ENCODE data around the gene TFPI. TPM values are rescaled to one million over a fixed set of nuclear protein-coding genes. Genes with fewer than 3 reads are reported as not detected.

TFPI gene
- total RNA-seq, 1 experiment from 2014 or later = 12.0 TPM

- no peaks in the 10 kb centered on the region for H3K36me3 ChIP-seq
- H3K27me3 ChIP-seq = no peaks in the 10 kb centered on the region
- H3K4me3 ChIP-seq = no peak overlapping the region
- H3K9me3 ChIP-seq = no peaks in the 10 kb centered on the region
- DNase-seq = no peak
These were observed 119.9 kb downstream of the TFPI start for GRCh38 chr2:187434342-187434785.

DNA sequence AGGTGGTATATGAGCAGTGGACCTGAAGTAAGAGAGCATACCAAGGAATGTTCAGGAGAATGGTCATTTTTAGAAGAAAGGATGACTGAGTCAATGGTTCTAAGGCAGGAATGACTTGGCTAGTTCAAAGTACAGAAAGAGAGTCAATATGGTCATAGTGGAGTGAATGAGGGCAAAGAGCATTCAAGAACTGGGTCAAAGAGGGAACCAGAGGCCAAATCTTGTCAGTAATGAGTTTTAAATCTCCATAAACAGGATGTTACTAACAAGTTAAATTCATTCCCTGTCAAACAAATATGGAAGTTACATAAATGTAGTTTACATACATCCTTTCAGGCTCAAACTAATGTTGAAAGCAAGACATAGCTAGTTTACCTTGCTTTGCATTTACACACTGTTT lies 122.3 kb downstream of the TFPI start:
- no peaks in the 10 kb centered on the region for H3K9me3 ChIP-seq
- H3K4me3 ChIP-seq = no peak overlapping the region
- no peaks in the 10 kb centered on the region for H3K27me3 ChIP-seq
- DNase-seq = no peak
- no peaks in the 10 kb centered on the region for H3K36me3 ChIP-seq

- no peak for DNase-seq
- Histone ChIP-seq H3K36me3 (no peaks in the 10 kb centered on the region), H3K4me3 (no peak overlapping the region), H3K9me3 (no peaks in the 10 kb centered on the region), H3K27me3 (no peaks in the 10 kb centered on the region)
These were observed 124.2 kb downstream of the TFPI start for GRCh38 chr2:187429989-187430388.

- no peaks in the 10 kb centered on the region for H3K9me3 ChIP-seq
- no peak overlapping the region for H3K4me3 ChIP-seq
- H3K27me3 ChIP-seq = no peaks in the 10 kb centered on the region
- no peak for DNase-seq
- no peaks in the 10 kb centered on the region for H3K36me3 ChIP-seq
These were observed 130.1 kb downstream of the TFPI start for GRCh38 chr2:187424146-187424545.

DNA sequence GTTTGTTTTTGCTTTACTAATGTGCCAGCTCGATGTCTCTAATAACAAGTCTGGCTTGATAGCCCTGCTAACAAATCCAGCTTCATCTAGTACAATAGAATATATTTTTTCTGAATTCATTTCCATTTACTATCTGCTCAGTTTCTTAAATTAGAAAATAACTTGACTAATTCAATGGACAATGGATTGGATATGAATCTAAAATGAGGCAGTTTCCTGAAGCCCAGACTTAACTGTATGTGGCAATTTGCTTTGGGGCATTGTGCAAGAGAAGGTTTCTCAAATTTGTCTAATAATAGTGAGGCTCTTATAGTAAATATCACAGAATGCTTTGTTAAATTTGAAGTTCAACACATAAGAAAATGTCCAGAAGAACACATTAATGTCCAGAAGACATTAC lies 132.0 kb downstream of the TFPI start:
- H3K4me3 ChIP-seq = no peak overlapping the region
- no peak for DNase-seq
- no peaks in the 10 kb centered on the region for H3K27me3 ChIP-seq
- no peaks in the 10 kb centered on the region for H3K36me3 ChIP-seq
- no peaks in the 10 kb centered on the region for H3K9me3 ChIP-seq

GRCh38 chr2:187421519-187421918 lies 132.7 kb downstream of the TFPI start:
- Histone ChIP-seq H3K27me3 (no peaks in the 10 kb centered on the region), H3K9me3 (no peaks in the 10 kb centered on the region), H3K4me3 (no peak overlapping the region), H3K36me3 (no peaks in the 10 kb centered on the region)
- no peak for DNase-seq

- Histone ChIP-seq H3K27me3 (no peaks in the 10 kb centered on the region), H3K4me3 (no peak overlapping the region), H3K9me3 (no peaks in the 10 kb centered on the region), H3K36me3 (no peaks in the 10 kb centered on the region)
- DNase-seq = no peak
These were observed 134.4 kb downstream of the TFPI start for GRCh38 chr2:187419808-187420207.

- no peaks in the 10 kb centered on the region for H3K27me3 ChIP-seq
- DNase-seq = no peak
- no peaks in the 10 kb centered on the region for H3K9me3 ChIP-seq
- no peaks in the 10 kb centered on the region for H3K36me3 ChIP-seq
- no peak overlapping the region for H3K4me3 ChIP-seq
These were observed 138.8 kb downstream of the TFPI start for GRCh38 chr2:187415449-187415848.

Other genes with a start within 250 kb of the TFPI start
- gene CALCRL, start 106.2 kb downstream of the TFPI start, total RNA-seq (2014; rRNA removed; shearing (Covaris generic); ENCODE audit: low replicate concordance) = 0.03 TPM in 1 of 2 replicates, not detected in the other

Measured in MG63 (cell line).